Measurements from ENCODE around the gene SOX6.

GRCh38 chr11:15918212-15918611 is 438.1 kb downstream of the SOX6 start:
- peak in 1 of 2 experiments; percentile 39; a peak in 2 of 4 replicates for TF ChIP-seq CTCF (conservative IDR thresholded peaks at IDR 0.05; ENCODE audit: low read depth in 2 of 2)
- no peak for TF ChIP-seq EZH2 (IDR thresholded peaks at IDR 0.05; ENCODE audit: low read depth, unreplicated experiment)
- TF ChIP-seq POLR2AphosphoS5 (IDR thresholded peaks at IDR 0.05; ENCODE audit: low read depth) = no peak
- TF ChIP-seq JUNB (IDR thresholded peaks at IDR 0.05; ENCODE audit: unreplicated experiment) = no peak
- no peak for TF ChIP-seq REST (IDR thresholded peaks at IDR 0.05; ENCODE audit: unreplicated experiment)
- no peak for TF ChIP-seq STAT1 (IDR thresholded peaks at IDR 0.05; ENCODE audit: unreplicated experiment)
- TF ChIP-seq CREB1 (CRISPR knock-in tag; IDR thresholded peaks at IDR 0.05; ENCODE audit: low read depth) = no peak
- no peak for TF ChIP-seq EZH2phosphoT487 (IDR thresholded peaks at IDR 0.05; ENCODE audit: unreplicated experiment)
- no peak for TF ChIP-seq ETS1 (IDR thresholded peaks at IDR 0.05)
- no peak for TF ChIP-seq ZNF114 (CRISPR knock-in tag; IDR thresholded peaks at IDR 0.05)
- no peak for TF ChIP-seq ZNF331 (CRISPR knock-in tag; IDR thresholded peaks at IDR 0.05; ENCODE audit: low read depth)

Data from GM23338 (cell line).